Spleen (tissue), 11 donors: Measurements from ENCODE around the gene BRF1. TPM values are rescaled to one million over a fixed set of nuclear protein-coding genes. Genes with fewer than 3 reads are reported as not detected.

Experiments
- DNase-seq: peaks from one replicate; pipeline ENCODE4 v3.0.0-alpha.2; 2020
- H3K27ac ChIP-seq, 8 donors: fragments of 200-600 bp; sonication (generic) in 7 of 8; 1 replicate in 4 of 8; 2 replicates in 4 of 8; pipeline versions ENCODE4 v1.5.0 to v1.8.0; 2016 to 2021; ENCODE audit warnings: inconsistent platforms in 4 of 8, mild to moderate bottlenecking in 4 of 8, moderate library complexity in 1 of 8
- H3K27me3 ChIP-seq, 7 donors: fragments of 200-600 bp; sonication (generic) in 6 of 7; replicated peaks in 1 of 7; 1 replicate in 4 of 7; 2 replicates in 3 of 7; pipeline versions ENCODE4 v1.5.0 to v1.8.0; 2016 to 2021; ENCODE audit warnings: inconsistent platforms in 3 of 7, mild to moderate bottlenecking in 1 of 7
- H3K36me3 ChIP-seq, 6 donors: fragments of 200-600 bp; sonication (generic) in 5 of 6; 1 replicate in 4 of 6; 2 replicates in 2 of 6; pipeline versions ENCODE4 v1.5.0 to v1.8.0; 2016 to 2021; ENCODE audit warnings: inconsistent platforms in 2 of 6
- H3K4me1 ChIP-seq, 6 donors: fragments of 200-600 bp; sonication (generic) in 5 of 6; 1 replicate in 3 of 6; 2 replicates in 3 of 6; pipeline versions ENCODE4 v1.5.0 to v1.8.0; 2016 to 2021; ENCODE audit warnings: inconsistent platforms in 3 of 6
- H3K4me3 ChIP-seq, 8 donors: fragments of 200-600 bp; sonication (generic) in 7 of 8; 1 replicate in 4 of 8; 2 replicates in 4 of 8; pipeline versions ENCODE4 v1.5.0 to v1.8.0; 2016 to 2021; ENCODE audit warnings: inconsistent platforms in 4 of 8, mild to moderate bottlenecking in 4 of 8, moderate library complexity in 2 of 8
- H3K9me3 ChIP-seq, 8 donors: fragments of 200-600 bp; sonication (generic) in 7 of 8; 1 replicate in 4 of 8; 2 replicates in 4 of 8; pipeline versions ENCODE4 v1.5.0 to v1.8.0; 2016 to 2021; ENCODE audit warnings: inconsistent platforms in 4 of 8
- CTCF ChIP-seq, 11 experiments: fragments of 200-600 bp in 7 of 11; fragments of 450-650 bp in 4 of 11; sonication (generic) in 4 of 11; IDR thresholded peaks in 8 of 11; conservative IDR thresholded peaks in 3 of 11; 1 replicate in 7 of 11; 2 replicates in 4 of 11; pipeline versions ENCODE4 v1.4.0 to v1.8.0; 2016 to 2021; ENCODE audit warnings: antibody characterized with exemption in 11 of 11, inconsistent platforms in 4 of 11, mild to moderate bottlenecking in 1 of 11
- POLR2A ChIP-seq, 3 donors: fragments of 450-650 bp; IDR thresholded peaks; one replicate each; pipeline ENCODE4 v1.5.1; 2017; ENCODE audit warnings: antibody characterized with exemption in 3 of 3, mild to moderate bottlenecking in 1 of 3
- POLR2AphosphoS5 ChIP-seq, 3 donors: sonication (generic); formaldehyde crosslinking; IDR thresholded peaks; one replicate each; pipeline ENCODE4 v1.5.1; 2017; ENCODE audit warnings: antibody characterized with exemption in 3 of 3
- WGBS, 5 donors: extraction: QIAGEN DNeasy Blood & Tissue Kit in 3 of 5; methylation state at CpG; one replicate each; pipeline versions ENCODE4 v1.1.5 to v1.1.7; 2013 to 2018; 5-methylcytosine and 5-hydroxymethylcytosine counted together
- intact Hi-C: fragments of 100-400 bp; cut with DNase I; formaldehyde crosslinking; loops from one replicate; pipeline ENCODE4 v1.15.0; 2023; ENCODE audit warnings: low total_unique reads
- polyA plus RNA-seq, 3 donors: library from polyadenylated mRNA; stranded (reverse); fragments of 200-250 nt; gene quantifications; one replicate each; pipeline ENCODE4 v1.2.1, GENCODE V29; 2013
- total RNA-seq, 7 donors: library from RNA; depleted of rRNA in 3 of 7; stranded (reverse); fragments of >200 nt in 3 of 7; fragmentation: NEBNext Ultra II Directional in 4 of 7; extraction: Animal tissue kit (Norgen Biotek cat#: 25700) in 4 of 7; gene quantifications; one replicate each; pipeline versions ENCODE4 v1.1.0 to v1.2.1, GENCODE V29; 2016 to 2021
- donor health status: healthy with polysubstance abuse.
- donor health status: DM: no; HTN: no; CAD: no; lungs with moderate emphysema.
- donor health status: DM: no; HTN: no; CAD: no.
- donor health status: Bipolar disorder and iron deficiency.
- donor health status: healthy.
- donor health status: DM: no; HTN: no; CAD: no.
- donor health status: DM: yes; HTN: yes; CAD: no.

Gene BRF1
- total and polyA plus RNA-seq, 10 donors: 16.2 to 71.2 (median 49.8) TPM

- WGBS, 5 donors: 0 to 2% (median 0%) methylated on average over 18 to 84 of the region's 84 CpGs; no CpG with 5 or more reads in 1 of the 5 donors
- Histone ChIP-seq H3K9me3 (no peaks in the 10 kb centered on the region), H3K27me3 (peaks cover 0 to 63% (median 38%) of the 10 kb centered on the region in 7 donors), H3K27ac (peak within 1 kb of the TSS in 2 of 8 donors; percentile 33 to 42), H3K4me1 (peaks cover 4 to 50% (median 33%) of the 10 kb centered on the region in 6 donors), H3K4me3 (peak within 1 kb of the TSS; percentile 20 to 73 (median 42)), H3K36me3 (no peaks in the 10 kb centered on the region)
- no peak for TF ChIP-seq POLR2AphosphoS5 (IDR thresholded peaks at IDR 0.05)
- TF ChIP-seq CTCF (IDR thresholded peaks at IDR 0.05 in 8 of 11, conservative IDR thresholded peaks at IDR 0.05 in 3 of 11): no peak
- TF ChIP-seq POLR2A (IDR thresholded peaks at IDR 0.05): no peak
- intact Hi-C loops: no loop called here
- DNase-seq: no peak
Observed at GRCh38 chr14:105168496-105168978, 132.3 kb downstream of the BRF1 start, which contains the start of gene JAG2. Gene JAG2, minus strand, starts transcription at chr14:105168776. Its CDS starts 356 bp downstream, at chr14:105168420.

- Histone ChIP-seq H3K9me3 (no peaks in the 10 kb centered on the region), H3K27ac (no peak overlapping the region), H3K4me1 (peaks cover 4 to 48% (median 33%) of the 10 kb centered on the region in 6 donors), H3K4me3 (peak overlapping the region; percentile 20 to 73 (median 42)), H3K36me3 (no peaks in the 10 kb centered on the region), H3K27me3 (peaks cover 0 to 63% (median 38%) of the 10 kb centered on the region in 7 donors)
- TF ChIP-seq POLR2A (IDR thresholded peaks at IDR 0.05) (no peak), POLR2AphosphoS5 (IDR thresholded peaks at IDR 0.05) (no peak), CTCF (IDR thresholded peaks at IDR 0.05 in 8 of 11, conservative IDR thresholded peaks at IDR 0.05 in 3 of 11) (no peak)
- 0 to 5% (median 1%) methylated on average over 12 to 46 of the region's 46 CpGs for WGBS, 5 donors
- intact Hi-C loops: no loop called here
- DNase-seq: no peak
Observed at GRCh38 chr14:105168093-105168420, 132.7 kb downstream of the BRF1 start.

- H3K36me3 ChIP-seq: no peaks in the 10 kb centered on the region
- intact Hi-C loops: no loop called here
- H3K27ac ChIP-seq: no peak overlapping the region
- H3K27me3 ChIP-seq: peaks cover 0 to 63% (median 38%) of the 10 kb centered on the region in 7 donors
- WGBS, 5 donors: 3 to 6% (median 5%) methylated on average over 32 to 116 of the region's 116 CpGs
- H3K4me1 ChIP-seq: peaks cover 4 to 48% (median 33%) of the 10 kb centered on the region in 6 donors
- peak overlapping the region; percentile 20 to 73 (median 42) for H3K4me3 ChIP-seq
- TF ChIP-seq POLR2A (IDR thresholded peaks at IDR 0.05): no peak
- TF ChIP-seq CTCF (IDR thresholded peaks at IDR 0.05 in 8 of 11, conservative IDR thresholded peaks at IDR 0.05 in 3 of 11): peak in 2 of 11 experiments; percentile 24 to 30
- TF ChIP-seq POLR2AphosphoS5 (IDR thresholded peaks at IDR 0.05): peak in 1 of 3 donors; percentile 6
- no peaks in the 10 kb centered on the region for H3K9me3 ChIP-seq
- no peak for DNase-seq
Observed at GRCh38 chr14:105167303-105168092, 133.3 kb downstream of the BRF1 start.
